Measurements from ENCODE around the gene SEPTIN3.

The SEPTIN3 gene

GRCh38 chr22:41929418-41929810, 39.8 kb upstream of the SEPTIN3 start:
- no peak for TF ChIP-seq PKNOX1 (IDR thresholded peaks at IDR 0.05)
- TF ChIP-seq ELF4 (IDR thresholded peaks at IDR 0.05): no peak
- TF ChIP-seq SUZ12 (IDR thresholded peaks at IDR 0.05): no peak
- TF ChIP-seq SP1 (IDR thresholded peaks at IDR 0.05): no peak
- no peak for TF ChIP-seq NFRKB (IDR thresholded peaks at IDR 0.05)
- POLR2A ChIA-PET: no interaction called here
- DNase-seq (ENCODE audit: extremely low spot score): no peak
- CTCF ChIA-PET: no interaction called here

- TF ChIP-seq SUZ12 (IDR thresholded peaks at IDR 0.05): no peak
- no peak for TF ChIP-seq FOXK2 (IDR thresholded peaks at IDR 0.05)
- no peak for TF ChIP-seq SP1 (IDR thresholded peaks at IDR 0.05)
- no peak for TF ChIP-seq LEF1 (IDR thresholded peaks at IDR 0.05; ENCODE audit: borderline replicate concordance)
- TF ChIP-seq NFRKB (IDR thresholded peaks at IDR 0.05): no peak
- ChIA-PET CTCF (no interaction called here), POLR2A (no interaction called here)
- DNase-seq (ENCODE audit: extremely low spot score): no peak
These were observed 37.5 kb upstream of the SEPTIN3 start for GRCh38 chr22:41931701-41932269.

- ChIA-PET CTCF (no interaction called here), POLR2A (no interaction called here)
- TF ChIP-seq NFRKB (IDR thresholded peaks at IDR 0.05): no peak
- TF ChIP-seq ELF4 (IDR thresholded peaks at IDR 0.05): no peak
- no peak for TF ChIP-seq PKNOX1 (IDR thresholded peaks at IDR 0.05)
- no peak for TF ChIP-seq SUZ12 (IDR thresholded peaks at IDR 0.05)
- TF ChIP-seq FOXM1 (IDR thresholded peaks at IDR 0.05; ENCODE audit: borderline replicate concordance): no peak
- no peak for TF ChIP-seq LEF1 (IDR thresholded peaks at IDR 0.05; ENCODE audit: borderline replicate concordance)
- no peak for TF ChIP-seq CTBP1 (IDR thresholded peaks at IDR 0.05; ENCODE audit: borderline replicate concordance)
- TF ChIP-seq BHLHE40 (IDR thresholded peaks at IDR 0.05; ENCODE audit: borderline replicate concordance): no peak
- TF ChIP-seq FOXK2 (IDR thresholded peaks at IDR 0.05): no peak
- no peak for TF ChIP-seq ZNF384 (IDR thresholded peaks at IDR 0.05)
- no peak for TF ChIP-seq L3MBTL2 (conservative IDR thresholded peaks at IDR 0.05)
- no peak for TF ChIP-seq ARNT (IDR thresholded peaks at IDR 0.05)
- TF ChIP-seq TARDBP (IDR thresholded peaks at IDR 0.05): no peak
- no peak for TF ChIP-seq HDGF (IDR thresholded peaks at IDR 0.05; ENCODE audit: borderline replicate concordance)
- TF ChIP-seq SP1 (IDR thresholded peaks at IDR 0.05): no peak
- TF ChIP-seq FOXA1 (IDR thresholded peaks at IDR 0.05): no peak
These were observed 36.9 kb upstream of the SEPTIN3 start for GRCh38 chr22:41932353-41932752.

GRCh38 chr22:41933411-41934177, 35.6 kb upstream of the SEPTIN3 start:
- POLR2A ChIA-PET: interaction anchor here (1.0 kb wide), 1 partner anchor 13 kb away, joined by 4 read pairs; the partner anchor contains the start of gene CENPM
- no peak for TF ChIP-seq FOXM1 (IDR thresholded peaks at IDR 0.05; ENCODE audit: borderline replicate concordance)
- no peak for TF ChIP-seq ARNT (IDR thresholded peaks at IDR 0.05)
- no peak for TF ChIP-seq SP1 (IDR thresholded peaks at IDR 0.05)
- TF ChIP-seq SUZ12 (IDR thresholded peaks at IDR 0.05): no peak
- TF ChIP-seq ZNF384 (IDR thresholded peaks at IDR 0.05): no peak
- TF ChIP-seq TARDBP (IDR thresholded peaks at IDR 0.05): no peak
- TF ChIP-seq NFRKB (IDR thresholded peaks at IDR 0.05): no peak
- TF ChIP-seq PKNOX1 (IDR thresholded peaks at IDR 0.05): no peak
- no peak for TF ChIP-seq CTBP1 (IDR thresholded peaks at IDR 0.05; ENCODE audit: borderline replicate concordance)
- TF ChIP-seq FOXK2 (IDR thresholded peaks at IDR 0.05): no peak
- no peak for TF ChIP-seq ELF4 (IDR thresholded peaks at IDR 0.05)
- TF ChIP-seq FOXA1 (IDR thresholded peaks at IDR 0.05): no peak
- TF ChIP-seq L3MBTL2 (conservative IDR thresholded peaks at IDR 0.05): no peak
- no peak for TF ChIP-seq BHLHE40 (IDR thresholded peaks at IDR 0.05; ENCODE audit: borderline replicate concordance)
- no peak for TF ChIP-seq LEF1 (IDR thresholded peaks at IDR 0.05; ENCODE audit: borderline replicate concordance)
- DNase-seq (ENCODE audit: extremely low spot score): no peak
- CTCF ChIA-PET: interaction anchor here (1.3 kb wide), 1 partner anchor 8 kb away, joined by 4 read pairs; no protein-coding TSS in a partner anchor

More at GRCh38 chr22:41932353-41932752, 36.9 kb upstream of the SEPTIN3 start:
- DNase-seq (ENCODE audit: extremely low spot score): no peak

GRCh38 chr22:41934284-41935014, 34.8 kb upstream of the SEPTIN3 start:
- DNase-seq (ENCODE audit: extremely low spot score): no peak
- ChIA-PET POLR2A (interaction anchor here (1.0 kb wide), 1 partner anchor 12 kb away, joined by 4 read pairs; the partner anchor contains the start of gene CENPM), CTCF (interaction anchor here (1.3 kb wide), 1 partner anchor 9 kb away, joined by 4 read pairs; no protein-coding TSS in a partner anchor)
- TF ChIP-seq L3MBTL2 (conservative IDR thresholded peaks at IDR 0.05): no peak
- TF ChIP-seq CTBP1 (IDR thresholded peaks at IDR 0.05; ENCODE audit: borderline replicate concordance): no peak
- TF ChIP-seq FOXK2 (IDR thresholded peaks at IDR 0.05): no peak
- no peak for TF ChIP-seq ARNT (IDR thresholded peaks at IDR 0.05)
- TF ChIP-seq ZNF384 (IDR thresholded peaks at IDR 0.05): no peak
- no peak for TF ChIP-seq PKNOX1 (IDR thresholded peaks at IDR 0.05)
